NCI-H2196 treated with DMSO at 0.1 percent for 48 hours (cell line): ENCODE results near the gene PTCD2.
A peak's percentile ranks its signal among the peaks of the same experiment; 100 is the strongest.

Experiments used
- DNase-seq: peaks from one replicate; lab custom pipeline; 2025; ENCODE audit not compliant: unreplicated experiment; lab: John Stamatoyannopoulos, UW

Gene PTCD2

GRCh38 chr5:72338689-72339209, 18.6 kb downstream of the PTCD2 start:
- DNase-seq, result no peak

GRCh38 chr5:72346398-72346797, 26.2 kb downstream of the PTCD2 start:
- no peak for DNase-seq

DNA sequence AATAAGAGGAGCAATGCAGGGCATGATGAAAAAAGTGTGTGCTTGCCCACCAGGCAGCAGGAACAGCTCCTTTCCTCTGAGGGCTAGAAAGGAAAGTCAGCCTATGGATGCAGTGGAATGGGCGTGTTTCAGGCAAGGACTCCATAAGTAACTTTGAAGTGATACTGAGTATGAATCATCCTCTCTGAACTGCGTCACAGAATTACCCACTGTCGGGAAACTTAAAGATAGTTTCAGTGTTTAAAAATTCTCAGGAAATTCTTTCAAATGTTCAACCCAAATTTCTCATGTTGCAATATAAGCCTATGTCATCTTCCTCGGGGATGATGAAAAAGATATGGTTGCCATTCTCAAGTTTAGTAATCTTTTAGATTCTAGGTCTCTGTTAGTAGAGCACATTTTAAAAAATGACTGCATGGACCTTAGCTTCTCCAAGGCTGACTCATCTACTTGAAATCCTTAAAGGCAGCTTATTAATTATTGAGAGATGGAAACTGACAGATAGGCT, 27.7 kb downstream of the PTCD2 start:
- DNase-seq, result no peak

DNA sequence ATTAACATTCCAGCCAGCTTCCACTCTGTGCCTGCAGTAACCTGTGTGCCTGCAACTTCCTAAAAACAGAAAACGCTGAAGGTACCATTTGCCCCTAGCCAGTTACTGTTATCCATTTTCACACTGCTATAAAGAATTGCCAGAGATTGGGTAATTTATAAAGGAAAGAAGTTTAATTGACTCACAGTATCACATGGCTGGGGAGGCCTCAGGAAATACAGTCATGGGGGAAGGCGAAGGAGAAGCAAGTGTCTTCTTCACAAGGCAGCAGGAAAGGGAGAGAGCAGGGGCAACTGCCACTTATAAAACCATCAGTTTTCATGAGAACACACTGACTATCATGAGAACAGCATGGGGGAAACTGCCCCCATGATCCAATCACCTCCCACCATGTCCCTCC, 31.2 kb downstream of the PTCD2 start:
- DNase-seq, result no peak

DNA sequence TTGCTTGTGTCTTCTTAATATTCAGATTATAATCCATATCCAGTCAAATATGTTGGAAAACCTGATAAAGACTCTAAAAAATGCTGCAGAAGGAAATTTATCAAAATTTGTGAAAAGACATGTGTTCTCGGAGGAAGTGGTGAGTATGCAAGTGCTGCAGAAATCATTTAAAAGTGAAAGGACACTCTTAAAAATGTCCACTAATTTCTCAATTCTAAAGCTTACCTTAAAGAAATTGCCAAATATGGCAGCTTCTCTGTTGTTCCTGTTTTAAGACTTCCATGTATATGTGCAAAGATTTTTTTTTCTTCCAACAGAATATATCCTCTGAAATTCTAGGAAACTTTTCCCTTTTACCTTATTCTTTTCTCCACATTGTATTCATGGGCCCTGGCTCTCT, 32.4 kb downstream of the PTCD2 start:
- DNase-seq, result no peak

DNA sequence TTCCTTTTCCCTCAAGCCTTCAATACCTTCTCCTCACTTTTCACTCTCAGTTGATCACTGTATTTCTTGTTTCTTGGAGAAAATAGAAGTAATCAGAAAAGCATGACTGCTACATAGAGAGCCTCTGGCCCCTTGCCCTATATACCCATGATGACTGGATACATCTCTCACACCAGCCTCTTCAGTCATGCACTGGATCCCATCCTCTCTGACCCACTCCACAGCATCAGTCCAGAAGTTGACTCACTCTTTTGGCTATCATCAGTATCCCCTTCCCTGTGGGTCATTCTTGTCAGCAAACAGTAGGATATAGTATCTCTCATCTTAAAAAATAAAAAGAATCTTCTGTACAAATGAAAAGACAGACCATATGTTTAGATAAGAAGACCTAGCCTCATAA, 32.9 kb downstream of the PTCD2 start:
- DNase-seq, result no peak

- DNase-seq, result no peak
Observed at GRCh38 chr5:72355706-72356299, 35.6 kb downstream of the PTCD2 start.

- no peak for DNase-seq
Observed at GRCh38 chr5:72356361-72356760, 36.2 kb downstream of the PTCD2 start.

DNA sequence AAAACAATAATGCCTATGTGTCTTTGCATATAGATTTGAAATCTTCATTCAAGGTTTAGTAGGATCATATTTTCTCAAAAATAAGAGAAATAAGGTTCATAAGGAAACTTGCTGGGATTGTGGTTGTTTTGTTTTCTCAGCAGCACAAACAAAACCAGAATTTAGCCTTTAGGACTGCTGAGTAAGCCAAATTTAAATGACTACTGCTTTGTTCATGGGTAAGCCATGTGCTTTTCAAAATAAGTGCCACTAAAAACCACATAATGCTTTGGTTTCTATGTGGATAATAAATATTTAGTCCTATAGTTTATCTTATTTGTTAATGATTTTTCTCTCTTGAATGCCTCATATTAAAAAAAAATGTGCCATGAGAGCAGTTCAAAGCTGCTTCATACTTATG, 38.8 kb downstream of the PTCD2 start:
- DNase-seq, result no peak

- DNase-seq, result no peak
Observed at GRCh38 chr5:72359886-72360285, 39.7 kb downstream of the PTCD2 start.

DNA sequence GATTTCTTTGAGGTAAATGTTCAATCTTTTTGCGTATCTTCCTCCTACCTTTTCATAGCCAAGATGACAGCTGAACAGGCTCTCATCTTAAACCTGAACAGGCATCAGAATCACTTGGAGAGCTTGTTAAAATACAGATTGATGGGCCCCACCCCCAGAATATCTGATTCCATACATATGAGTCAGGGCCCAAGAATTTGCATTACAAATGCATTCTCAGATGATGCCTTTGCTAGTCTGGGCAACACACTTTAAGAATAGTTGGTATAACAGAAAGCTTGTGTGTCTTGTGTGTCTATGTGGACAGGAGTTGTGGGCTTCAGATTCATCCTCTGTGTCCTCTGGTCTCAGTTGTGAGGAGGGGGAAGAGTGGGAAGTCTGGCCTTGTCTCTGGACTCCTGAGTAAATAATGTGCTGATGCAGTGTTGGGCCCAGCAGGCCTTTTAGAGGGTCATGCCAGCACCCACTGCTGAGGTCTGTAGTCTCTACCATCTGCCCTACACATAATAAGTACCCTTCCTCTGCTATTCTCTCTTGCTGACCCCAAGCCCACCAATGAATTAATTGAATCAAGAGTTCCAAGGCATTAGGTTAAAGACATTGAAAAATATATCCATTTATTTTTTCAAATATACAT, 43.1 kb downstream of the PTCD2 start:
- no peak for DNase-seq

DNA sequence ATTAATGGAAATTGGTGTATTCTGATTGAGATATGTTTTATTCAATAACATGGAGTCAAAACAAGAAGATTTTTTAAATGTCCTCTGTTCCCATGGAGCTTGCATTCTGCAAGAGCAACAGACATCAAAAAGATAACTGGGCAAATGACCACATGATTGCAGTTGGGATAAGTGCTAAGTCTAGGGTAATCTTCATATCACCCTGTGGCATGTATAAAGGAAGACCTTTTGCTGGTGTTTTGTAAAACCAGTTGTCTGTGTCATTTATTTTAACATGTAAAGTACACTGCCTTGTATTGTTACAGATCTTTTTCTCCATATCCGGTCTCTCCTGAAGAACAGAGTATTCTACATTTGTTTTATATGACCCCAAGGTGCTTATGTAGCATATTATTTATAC, 44.0 kb downstream of the PTCD2 start:
- DNase-seq, result no peak

- DNase-seq, result no peak
Observed at GRCh38 chr5:72364951-72365350, 44.8 kb downstream of the PTCD2 start.

DNA sequence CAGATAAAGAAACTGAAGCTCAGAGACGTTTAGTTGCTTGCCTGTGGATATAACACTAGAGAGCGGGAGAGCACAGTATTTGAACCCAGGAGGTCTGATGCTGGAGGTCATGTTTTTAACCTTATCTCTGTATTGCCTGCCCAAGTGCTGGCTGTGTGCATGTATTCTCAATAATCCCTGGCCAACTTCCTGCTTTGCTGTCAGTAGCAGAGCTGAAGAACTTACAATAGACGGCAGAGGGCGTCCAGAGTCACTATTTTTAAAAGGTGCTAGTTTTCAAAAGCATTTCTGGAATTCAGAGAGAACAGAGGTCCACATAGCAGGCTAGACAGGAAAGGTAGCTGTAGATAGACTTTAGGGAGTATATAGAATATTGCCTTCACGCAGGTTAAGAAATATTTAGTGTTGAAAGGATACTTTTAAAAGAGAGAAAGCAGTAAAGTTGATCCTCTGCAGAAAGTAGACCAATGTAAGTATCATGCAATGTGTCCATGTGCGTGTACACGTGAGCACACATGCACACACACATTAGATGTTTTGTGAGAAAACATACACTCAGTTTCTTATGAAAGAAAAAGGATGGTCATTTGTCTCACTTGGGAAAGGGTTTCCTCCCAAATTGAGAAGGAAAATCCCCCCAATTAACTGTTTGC, 46.3 kb downstream of the PTCD2 start:
- peak; percentile 30 for DNase-seq

DNA sequence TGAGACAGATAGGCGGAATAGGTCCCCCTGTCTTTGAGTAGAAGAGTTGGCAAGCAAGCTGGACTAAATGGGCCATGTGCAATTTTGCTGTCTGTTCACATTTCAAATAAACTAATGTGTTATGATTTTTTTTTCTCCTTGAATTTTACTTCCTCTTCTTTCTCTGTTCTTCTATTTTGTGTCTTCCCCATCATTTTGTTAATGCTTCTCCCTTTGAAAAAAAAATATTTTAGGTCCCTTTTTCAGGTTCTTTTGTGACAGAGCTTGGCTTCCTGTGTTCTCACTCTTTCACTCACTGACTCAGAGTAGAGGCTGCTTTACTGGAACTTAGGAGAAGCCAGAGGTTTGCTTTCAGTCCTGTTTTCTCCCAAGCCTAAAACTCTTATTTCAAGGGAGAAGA, 48.1 kb downstream of the PTCD2 start:
- no peak for DNase-seq

DNA sequence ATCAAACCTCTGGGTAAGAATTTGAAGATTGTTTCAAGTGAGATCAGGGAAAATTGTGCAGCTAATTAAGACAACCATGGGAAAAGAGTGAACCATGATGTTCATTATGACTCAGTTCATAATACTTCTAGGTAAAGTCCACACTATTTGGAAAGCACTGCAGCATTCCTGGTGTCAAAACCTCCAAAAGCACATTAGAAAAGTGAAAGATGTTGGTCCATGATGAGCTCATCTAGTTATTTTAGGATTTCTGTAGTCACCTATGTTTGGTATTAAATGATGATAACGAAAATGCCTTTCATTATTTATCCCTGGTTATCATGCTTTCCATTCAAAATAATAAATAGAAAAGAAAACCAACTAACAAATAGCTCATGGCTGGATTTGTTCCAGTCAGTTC, 49.1 kb downstream of the PTCD2 start:
- DNase-seq, result no peak

DNA sequence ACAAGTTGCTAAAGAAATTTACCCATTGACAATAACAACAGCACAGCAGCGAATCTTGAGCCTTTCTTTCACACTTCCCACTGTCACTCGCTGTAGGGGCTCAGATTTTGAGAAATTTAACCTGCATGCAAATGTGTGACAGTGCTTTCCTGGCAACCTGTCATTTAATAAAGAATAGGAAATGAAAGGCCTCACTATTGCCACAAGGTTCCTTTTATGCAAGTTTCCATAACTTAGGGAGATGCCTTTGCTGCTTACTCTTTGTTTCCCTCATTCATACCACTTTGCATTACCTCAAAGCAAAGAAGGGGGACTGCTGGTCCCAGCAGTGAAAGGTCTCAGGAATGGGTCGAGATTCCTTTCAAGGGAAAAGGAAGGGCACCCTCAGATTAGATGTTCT, 49.5 kb downstream of the PTCD2 start:
- no peak for DNase-seq

DNA sequence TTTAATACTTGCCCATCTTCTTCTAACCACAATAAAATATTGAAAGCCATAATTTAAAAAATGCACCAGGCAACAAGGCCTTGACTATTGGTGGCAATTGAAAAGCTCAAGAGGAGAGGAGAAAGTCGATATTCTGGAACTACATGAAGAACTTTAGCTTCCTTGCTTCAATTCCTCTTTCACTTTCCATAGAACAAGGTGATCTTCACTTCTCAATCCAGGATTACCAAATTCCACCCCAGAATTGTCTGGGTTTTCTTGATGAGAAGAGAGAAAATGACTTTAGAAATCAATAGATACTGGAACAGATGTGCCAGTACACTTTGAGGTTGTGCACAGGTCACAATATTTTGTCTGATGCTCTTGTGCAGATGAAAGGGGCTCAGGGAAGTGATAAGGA, 52.2 kb downstream of the PTCD2 start:
- DNase-seq, result no peak

GRCh38 chr5:72372923-72373322, 52.8 kb downstream of the PTCD2 start:
- no peak for DNase-seq

DNA sequence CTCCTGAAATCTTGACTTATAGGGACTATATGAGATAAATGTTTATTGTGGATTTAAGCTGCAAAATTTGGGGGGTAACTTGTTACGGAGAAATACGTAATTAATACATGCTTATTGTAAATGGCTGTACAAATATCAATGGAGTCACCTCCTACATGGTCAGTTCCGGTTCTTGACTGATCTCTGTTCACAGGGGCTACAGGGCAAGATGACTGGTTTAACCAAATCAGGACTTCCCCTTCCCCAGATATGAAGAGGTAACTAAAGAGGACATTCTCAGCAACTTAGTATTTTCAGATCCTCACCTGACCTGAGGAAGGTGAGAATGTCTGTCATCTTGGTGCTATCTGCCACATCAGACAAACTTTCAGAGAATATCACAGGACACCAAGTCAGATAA, 54.7 kb downstream of the PTCD2 start:
- no peak for DNase-seq

GRCh38 chr5:72376381-72376780, 56.2 kb downstream of the PTCD2 start:
- DNase-seq, result no peak

- no peak for DNase-seq
Observed at GRCh38 chr5:72377910-72378638, 57.9 kb downstream of the PTCD2 start.
